Germinal center (tissue), 1 donor: ENCODE results near the gene FAM78B.

ENCODE experiments used
- DNase-seq: peaks from one replicate; pipeline ENCODE4 v3.0.0; 2012; ENCODE audit warnings: mixed read lengths, low spot score

Gene FAM78B

GRCh38 chr1:166064313-166064926, 102.4 kb downstream of the FAM78B start:
- no peak for DNase-seq

- DNase-seq = no peak
These were observed 103.1 kb downstream of the FAM78B start for GRCh38 chr1:166063701-166064100.

- DNase-seq = no peak
These were observed 104.3 kb downstream of the FAM78B start for GRCh38 chr1:166062421-166063070.

- no peak for DNase-seq
These were observed 109.2 kb downstream of the FAM78B start for GRCh38 chr1:166057650-166058049.

- DNase-seq = no peak
These were observed 113.4 kb downstream of the FAM78B start for GRCh38 chr1:166053395-166053794.

GRCh38 chr1:166040202-166040997, 126.4 kb downstream of the FAM78B start:
- no peak for DNase-seq

- DNase-seq = no peak
These were observed 127.2 kb downstream of the FAM78B start for GRCh38 chr1:166039436-166040201.

- no peak for DNase-seq
These were observed 130.7 kb downstream of the FAM78B start for GRCh38 chr1:166036092-166036491.

GRCh38 chr1:166032572-166033371, 134.0 kb downstream of the FAM78B start:
- DNase-seq = no peak

GRCh38 chr1:166031932-166032571, 134.7 kb downstream of the FAM78B start:
- no peak for DNase-seq

GRCh38 chr1:166029196-166029945, 137.4 kb downstream of the FAM78B start:
- no peak for DNase-seq

- no peak for DNase-seq
These were observed 140.2 kb downstream of the FAM78B start for GRCh38 chr1:166026555-166026954.

- DNase-seq = no peak
These were observed 140.7 kb downstream of the FAM78B start for GRCh38 chr1:166026143-166026542.

GRCh38 chr1:166020210-166020609, 146.6 kb downstream of the FAM78B start:
- DNase-seq = no peak
